ENCODE data around the gene P3H2. TPM values are rescaled to one million over a fixed set of nuclear protein-coding genes. Genes with fewer than 3 reads are reported as not detected.

P3H2 gene
- total RNA-seq, 3 donors from 2014 or later: 16.1 to 51.1 (median 44.1) TPM

- intact Hi-C loops (cut with DNase I, micrococcal nuclease): no loop called here
Measured at GRCh38 chr3:189945935-189946709, 174.6 kb downstream of the P3H2 start.

GRCh38 chr3:189944285-189945145 is 176.2 kb downstream of the P3H2 start:
- intact Hi-C loops (cut with DNase I, micrococcal nuclease): loop anchor here in 1 of 2 donors (5.0 kb wide), 1 partner anchor 672 kb away; no protein-coding TSS in a partner anchor
- ATAC-seq: peak; percentile 92

More at GRCh38 chr3:189945935-189946709, 174.6 kb downstream of the P3H2 start:
- ATAC-seq (no peak), DNase-seq (no peak)
- no peak for TF ChIP-seq CTCF (IDR thresholded peaks at IDR 0.05)
- H3K4me3 ChIP-seq: no peak overlapping the region
- peaks cover 7% of the 10 kb centered on the region for H3K4me1 ChIP-seq (ENCODE audit: low read depth)
- no peaks in the 10 kb centered on the region for H3K9me3 ChIP-seq
- H3K36me3 ChIP-seq (ENCODE audit: low read depth): no peaks in the 10 kb centered on the region

GRCh38 chr3:189942948-189943347 is 177.7 kb downstream of the P3H2 start:
- no peaks in the 10 kb centered on the region for H3K9me3 ChIP-seq
- no peaks in the 10 kb centered on the region for H3K36me3 ChIP-seq (ENCODE audit: low read depth)
- DNase-seq (no peak), ATAC-seq (no peak)
- intact Hi-C loops (cut with DNase I, micrococcal nuclease): loop anchor here in 1 of 2 donors (5.0 kb wide), 1 partner anchor 671 kb away; no protein-coding TSS in a partner anchor
- H3K4me1 ChIP-seq (ENCODE audit: low read depth): peaks cover 12% of the 10 kb centered on the region
- no peak for TF ChIP-seq CTCF (IDR thresholded peaks at IDR 0.05)
- no peak overlapping the region for H3K4me3 ChIP-seq

More at GRCh38 chr3:189944285-189945145, 176.2 kb downstream of the P3H2 start:
- peak in 2 of 3 donors; percentile 57 to 87 for DNase-seq
- no peaks in the 10 kb centered on the region for H3K36me3 ChIP-seq (ENCODE audit: low read depth)
- H3K4me3 ChIP-seq: no peak overlapping the region
- no peaks in the 10 kb centered on the region for H3K9me3 ChIP-seq
- no peak for TF ChIP-seq CTCF (IDR thresholded peaks at IDR 0.05)
- peaks cover 12% of the 10 kb centered on the region for H3K4me1 ChIP-seq (ENCODE audit: low read depth)

- DNase-seq (no peak), ATAC-seq (peak; percentile 45)
- no peak for TF ChIP-seq CTCF (IDR thresholded peaks at IDR 0.05)
- Histone ChIP-seq H3K36me3 (ENCODE audit: low read depth) (no peaks in the 10 kb centered on the region), H3K4me3 (no peak overlapping the region), H3K9me3 (no peaks in the 10 kb centered on the region), H3K4me1 (ENCODE audit: low read depth) (peaks cover 12% of the 10 kb centered on the region)
- intact Hi-C loops (cut with DNase I, micrococcal nuclease): loop anchor here in 1 of 2 donors (5.0 kb wide), 1 partner anchor 669 kb away; no protein-coding TSS in a partner anchor
Measured at GRCh38 chr3:189941679-189942078, 179.0 kb downstream of the P3H2 start.

GRCh38 chr3:189941125-189941524 is 179.6 kb downstream of the P3H2 start:
- peak in 1 of 3 donors; percentile 42 for DNase-seq
- no peak for TF ChIP-seq CTCF (IDR thresholded peaks at IDR 0.05)

More at GRCh38 chr3:189941125-189941524, 179.6 kb downstream of the P3H2 start:
- no peaks in the 10 kb centered on the region for H3K9me3 ChIP-seq
- intact Hi-C loops (cut with DNase I, micrococcal nuclease): loop anchor here in 1 of 2 donors (5.0 kb wide), 1 partner anchor 669 kb away; no protein-coding TSS in a partner anchor
- H3K4me1 ChIP-seq (ENCODE audit: low read depth): peaks cover 12% of the 10 kb centered on the region
- ATAC-seq: peak; percentile 30
- H3K36me3 ChIP-seq (ENCODE audit: low read depth): no peaks in the 10 kb centered on the region
- no peak overlapping the region for H3K4me3 ChIP-seq
